Measurements from ENCODE around the gene HTRA2. TPM values are rescaled to one million over a fixed set of nuclear protein-coding genes. Genes with fewer than 3 reads are reported as not detected.

The HTRA2 gene
- total and polyA plus RNA-seq, 12 donors = 21.2 to 41.0 (median 25.6) TPM

DNA sequence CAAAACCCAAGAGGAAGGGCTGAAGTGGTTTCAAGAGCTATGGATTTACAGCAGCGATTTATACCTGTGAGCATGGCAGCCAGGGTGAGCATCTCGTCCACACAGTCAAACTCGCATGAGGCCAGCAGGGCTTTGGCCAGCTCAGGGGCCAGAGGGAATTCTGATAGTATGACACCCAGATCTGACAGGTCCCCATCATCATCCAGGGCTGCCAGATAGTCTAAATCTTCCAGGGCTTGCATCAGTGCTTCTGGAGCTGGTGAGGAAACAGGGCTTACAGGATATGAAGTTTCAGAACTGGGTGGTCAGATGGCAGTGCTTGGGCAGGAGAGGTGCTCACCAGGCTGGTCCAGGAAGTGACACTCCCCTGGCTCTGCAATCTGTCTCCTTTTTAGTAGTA, 7.2 kb upstream of the HTRA2 start:
- Histone ChIP-seq H3K4me3 (no peak overlapping the region), H3K4me1 (peaks cover 0 to 5% (median 0%) of the 10 kb centered on the region in 9 donors), H3K27ac (no peak overlapping the region), H3K27me3 (peaks cover 6 to 43% (median 35%) of the 10 kb centered on the region in 7 donors), H3K9me3 (no peaks in the 10 kb centered on the region), H3K36me3 (peaks cover 0 to 21% (median 16%) of the 10 kb centered on the region in 9 donors)
- TF ChIP-seq, protein P1, sequence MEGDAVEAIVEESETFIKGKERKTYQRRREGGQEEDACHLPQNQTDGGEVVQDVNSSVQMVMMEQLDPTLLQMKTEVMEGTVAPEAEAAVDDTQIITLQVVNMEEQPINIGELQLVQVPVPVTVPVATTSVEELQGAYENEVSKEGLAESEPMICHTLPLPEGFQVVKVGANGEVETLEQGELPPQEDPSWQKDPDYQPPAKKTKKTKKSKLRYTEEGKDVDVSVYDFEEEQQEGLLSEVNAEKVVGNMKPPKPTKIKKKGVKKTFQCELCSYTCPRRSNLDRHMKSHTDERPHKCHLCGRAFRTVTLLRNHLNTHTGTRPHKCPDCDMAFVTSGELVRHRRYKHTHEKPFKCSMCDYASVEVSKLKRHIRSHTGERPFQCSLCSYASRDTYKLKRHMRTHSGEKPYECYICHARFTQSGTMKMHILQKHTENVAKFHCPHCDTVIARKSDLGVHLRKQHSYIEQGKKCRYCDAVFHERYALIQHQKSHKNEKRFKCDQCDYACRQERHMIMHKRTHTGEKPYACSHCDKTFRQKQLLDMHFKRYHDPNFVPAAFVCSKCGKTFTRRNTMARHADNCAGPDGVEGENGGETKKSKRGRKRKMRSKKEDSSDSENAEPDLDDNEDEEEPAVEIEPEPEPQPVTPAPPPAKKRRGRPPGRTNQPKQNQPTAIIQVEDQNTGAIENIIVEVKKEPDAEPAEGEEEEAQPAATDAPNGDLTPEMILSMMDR (IDR thresholded peaks at IDR 0.05) = no peak
- no peak for DNase-seq
- ATAC-seq = no peak
- intact Hi-C loops (cut with DNase I) = no loop called here
- 70 to 72% methylated on average over 3 of the region's 3 CpGs for WGBS, 2 donors

DNA sequence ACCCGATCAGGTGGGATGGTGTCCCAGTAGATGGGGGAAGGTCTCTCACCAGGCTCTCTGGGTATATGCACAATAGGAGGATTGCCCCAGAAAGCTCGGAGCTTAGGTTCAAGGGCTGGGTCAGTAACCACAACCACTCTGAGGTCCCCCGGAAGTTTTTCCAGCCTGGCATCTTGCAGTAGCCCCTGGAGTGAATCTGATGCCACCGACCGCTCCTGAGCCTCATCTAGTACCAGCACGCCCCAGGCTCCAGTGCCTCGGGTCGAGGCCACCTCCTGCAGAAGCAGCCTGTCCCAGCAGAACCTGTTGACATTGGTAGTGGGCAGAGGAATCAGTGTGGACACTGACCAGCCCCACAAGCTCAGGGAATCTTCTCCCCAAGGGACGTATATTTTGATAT, 5.7 kb upstream of the HTRA2 start:
- intact Hi-C loops (cut with DNase I) = no loop called here
- WGBS, 2 donors = 85% methylated on average over 9 of the region's 9 CpGs

DNA sequence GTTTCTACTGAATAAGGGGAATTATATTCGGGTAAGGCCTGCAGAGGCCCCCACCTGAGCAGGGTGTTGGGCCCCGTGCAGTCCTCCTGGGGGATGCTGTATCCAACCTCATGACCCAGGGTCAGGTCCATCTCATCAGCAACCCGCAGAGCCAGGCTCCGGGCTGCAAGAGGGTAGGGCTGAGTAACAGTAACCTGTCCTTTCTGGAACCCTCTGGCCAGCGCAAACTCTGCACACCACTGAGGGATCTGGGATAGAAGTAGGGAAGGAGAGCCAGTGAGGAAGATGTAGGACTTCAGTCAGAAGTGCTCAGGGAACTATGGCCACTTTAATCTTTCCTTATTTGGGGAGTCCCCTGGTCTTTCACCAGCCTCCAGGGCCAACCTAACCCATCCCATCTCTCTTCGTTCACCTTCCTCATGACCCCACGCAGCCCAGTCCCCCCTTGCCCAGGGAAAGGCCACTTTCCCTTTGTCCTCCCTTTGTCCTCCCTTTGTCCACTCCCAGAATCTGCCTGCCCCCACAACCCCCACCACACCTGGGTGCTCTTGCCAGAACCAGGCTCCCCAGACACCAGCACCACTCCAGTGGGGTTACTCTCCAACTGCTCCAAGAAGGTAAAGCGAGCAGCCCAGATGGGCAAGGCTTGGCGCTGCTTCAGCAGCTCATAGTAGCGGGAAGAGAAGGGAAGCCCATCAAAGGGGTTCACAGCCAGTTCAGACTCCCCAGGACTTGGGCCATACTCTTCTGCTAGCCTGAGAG, 4.6 kb upstream of the HTRA2 start:
- Histone ChIP-seq H3K27ac (no peak overlapping the region), H3K27me3 (peaks cover 0 to 16% (median 9%) of the 10 kb centered on the region in 7 donors), H3K9me3 (no peaks in the 10 kb centered on the region), H3K36me3 (peaks cover 0 to 30% (median 23%) of the 10 kb centered on the region in 9 donors), H3K4me1 (peaks cover 5 to 20% (median 14%) of the 10 kb centered on the region in 9 donors), H3K4me3 (no peak overlapping the region)
- no peak for ATAC-seq
- 87 to 90% methylated on average over 10 of the region's 10 CpGs for WGBS, 2 donors
- TF ChIP-seq, protein P1 (IDR thresholded peaks at IDR 0.05) = no peak
- intact Hi-C loops (cut with DNase I) = loop anchor here in 1 of 10 donors (5.0 kb wide), 1 partner anchor 43 kb away; the partner anchor contains the start of genes CCDC142 and TTC31
- DNase-seq = no peak

More for the DNA sequence above, 5.7 kb upstream of the HTRA2 start:
- TF ChIP-seq, protein P1 (IDR thresholded peaks at IDR 0.05) = no peak
- no peaks in the 10 kb centered on the region for H3K9me3 ChIP-seq
- peaks cover 2 to 28% (median 20%) of the 10 kb centered on the region in 7 donors for H3K27me3 ChIP-seq
- H3K36me3 ChIP-seq = peaks cover 0 to 30% (median 23%) of the 10 kb centered on the region in 9 donors
- no peak overlapping the region for H3K4me3 ChIP-seq
- peaks cover 5 to 20% (median 12%) of the 10 kb centered on the region in 9 donors for H3K4me1 ChIP-seq
- DNase-seq (no peak), ATAC-seq (no peak)
- H3K27ac ChIP-seq = no peak overlapping the region

DNA sequence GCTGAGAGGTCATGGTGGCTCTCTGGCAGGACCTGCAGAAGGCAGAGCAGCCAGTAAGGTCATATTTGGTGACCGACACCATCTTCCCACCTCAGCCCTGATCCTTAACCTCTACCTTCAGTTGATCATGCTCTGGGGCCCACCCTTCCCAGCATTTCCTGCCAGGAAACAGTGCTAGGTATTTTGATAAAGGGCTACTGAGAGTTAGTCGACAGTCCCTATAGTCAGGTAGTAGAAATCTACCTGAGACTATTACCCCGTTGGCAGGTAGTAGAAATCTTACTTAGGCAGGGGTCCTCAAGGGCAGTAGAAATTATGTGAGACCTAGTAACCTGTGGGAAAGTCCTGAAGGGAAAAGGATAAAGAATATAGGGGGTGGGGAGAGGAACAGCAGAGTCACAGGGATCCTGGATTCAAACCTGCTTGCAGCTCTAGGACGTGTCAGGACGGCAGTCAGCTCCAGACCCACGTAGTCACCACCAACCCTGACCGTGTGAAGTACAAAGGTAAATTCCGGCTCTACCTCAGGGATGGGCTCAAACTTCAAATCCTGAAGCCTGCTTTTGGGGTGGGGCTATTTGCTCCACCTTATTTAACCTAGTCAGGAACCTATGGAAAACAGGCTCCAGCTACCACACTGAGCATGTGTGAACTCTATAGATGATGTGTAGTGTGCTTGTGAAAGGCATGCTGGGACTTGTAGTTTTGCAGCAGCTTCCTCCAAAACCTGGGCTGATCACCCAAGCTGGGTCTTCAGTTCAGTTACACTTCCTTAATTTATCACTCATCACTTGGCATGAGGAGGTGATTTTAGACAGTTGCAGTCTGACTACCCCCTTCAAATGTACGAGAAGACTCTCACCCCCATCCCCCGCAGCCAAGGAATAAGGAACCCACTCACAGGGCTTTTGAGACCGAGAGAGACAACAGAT, 3.8 kb upstream of the HTRA2 start, which contains the start of gene DQX1:
Gene DQX1, minus strand, starts transcription at position 515 of the 932 bp plus-strand sequence. Its CDS starts 502 bp downstream, at position 13.
- peaks cover 6 to 25% (median 20%) of the 10 kb centered on the region in 9 donors for H3K4me1 ChIP-seq
- H3K4me3 ChIP-seq = no peak within 1 kb of the TSS
- H3K9me3 ChIP-seq = no peaks in the 10 kb centered on the region
- 89 to 91% methylated on average over 11 of the region's 11 CpGs for WGBS, 2 donors
- peaks cover 0 to 30% (median 23%) of the 10 kb centered on the region in 9 donors for H3K36me3 ChIP-seq
- H3K27me3 ChIP-seq = peaks cover 0 to 8% (median under 1%) of the 10 kb centered on the region in 7 donors
- intact Hi-C loops (cut with DNase I) = loop anchor here in 1 of 10 donors (5.0 kb wide), 1 partner anchor 44 kb away; the partner anchor contains the start of genes CCDC142 and TTC31
- H3K27ac ChIP-seq = no peak within 1 kb of the TSS
- ATAC-seq (no peak), DNase-seq (no peak)
- TF ChIP-seq, protein P1 (IDR thresholded peaks at IDR 0.05) = no peak
